GM19328 (cell line): ENCODE measurements around the gene GRB10.
"Not testable (repeated sequence)": the region's sequence is repeated elsewhere in the genome, so short reads cannot be mapped to it uniquely, and the experiment has no call there.

ENCODE experiments used
- ATAC-seq: cut with Tn5 transposase; IDR thresholded peaks from one replicate; pipeline ENCODE4 v1.9.1; 2021; ENCODE audit warnings: mild to moderate bottlenecking, moderate library complexity; ENCODE audit not compliant: unreplicated experiment

GRB10 gene

GRCh38 chr7:50590535-50590934 is 192.2 kb downstream of the GRB10 start:
- ATAC-seq, result no peak

DNA sequence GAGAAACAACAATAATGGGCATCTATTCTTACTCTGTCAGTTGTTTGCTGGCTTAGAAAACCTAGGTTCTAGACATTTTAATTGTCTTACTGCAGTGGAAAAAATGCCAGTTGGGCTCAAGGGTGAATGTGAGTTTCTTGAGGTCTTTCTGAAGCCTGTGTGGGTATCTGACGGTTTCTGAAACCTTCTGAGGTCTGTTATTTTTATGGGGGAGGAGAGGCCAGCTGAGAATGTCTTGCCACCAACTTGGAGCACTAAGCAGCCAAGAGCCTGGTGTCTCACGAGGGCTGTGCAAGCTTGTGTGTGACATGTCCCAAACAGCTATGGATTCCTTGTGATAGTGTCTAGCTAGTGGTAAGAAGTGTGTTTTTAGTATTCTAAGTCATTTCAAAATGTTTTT is 193.3 kb downstream of the GRB10 start:
- no peak for ATAC-seq

DNA sequence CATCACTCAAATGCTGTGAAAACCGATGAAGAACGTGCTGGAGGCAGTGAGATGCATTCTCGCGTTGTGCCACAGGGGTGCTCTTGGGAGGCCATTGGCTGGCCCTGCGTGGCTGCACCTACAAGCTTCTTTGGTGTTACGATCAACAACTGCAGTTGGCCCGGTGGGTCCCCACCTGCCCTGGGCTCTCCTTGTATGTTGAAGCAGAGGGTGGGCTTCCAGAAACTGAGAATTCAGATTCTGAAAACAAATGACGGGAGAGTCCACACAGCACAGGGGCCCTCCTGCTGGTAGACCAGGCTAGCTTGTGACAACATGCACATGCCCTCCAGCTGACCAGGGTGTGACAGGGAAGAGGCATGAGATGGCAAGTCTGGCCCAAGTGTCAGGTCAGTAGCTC is 193.8 kb downstream of the GRB10 start:
- no peak for ATAC-seq

- ATAC-seq, result no peak
Measured at GRCh38 chr7:50587737-50588136, 195.0 kb downstream of the GRB10 start.

- ATAC-seq, result no peak
Measured at GRCh38 chr7:50584793-50585408, 197.8 kb downstream of the GRB10 start.

DNA sequence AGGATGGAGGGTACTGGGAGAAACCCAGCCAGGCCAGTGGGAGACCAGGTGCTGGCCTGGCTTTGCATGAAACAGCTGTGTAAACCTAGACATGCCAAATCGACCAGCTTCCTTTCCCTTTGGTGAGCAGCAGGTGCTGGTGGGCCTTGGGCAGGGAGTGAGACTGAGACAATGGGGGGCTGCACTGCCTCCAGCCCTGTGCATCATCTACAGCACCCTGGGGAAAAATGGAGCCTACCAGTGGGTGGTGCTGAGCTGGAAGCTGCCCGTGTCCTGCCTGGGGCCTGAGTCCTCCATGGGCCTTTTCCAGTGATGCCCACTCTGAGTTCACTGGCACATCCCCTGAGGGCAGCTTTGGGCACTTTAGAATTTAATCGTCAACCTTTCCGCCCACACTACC is 198.3 kb downstream of the GRB10 start:
- ATAC-seq, result no peak

DNA sequence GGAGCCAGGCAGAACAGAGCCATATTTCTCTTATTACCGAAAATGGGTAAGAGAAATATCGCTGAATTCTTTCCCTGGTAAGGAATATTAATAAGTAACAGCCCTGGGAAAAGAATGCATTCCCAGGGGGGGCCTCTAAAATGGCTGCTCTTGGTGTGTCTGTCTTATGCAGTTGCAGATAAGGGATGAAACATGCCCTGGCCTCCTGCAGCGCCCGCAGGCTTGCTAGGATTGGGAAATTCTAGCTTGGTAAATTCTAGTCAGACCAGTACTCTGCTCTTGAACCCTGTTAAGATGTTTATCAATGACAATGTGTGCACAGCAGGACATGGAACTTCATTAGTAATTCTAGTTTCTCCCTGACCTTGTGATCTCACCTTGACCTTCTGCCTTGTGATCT is 199.4 kb downstream of the GRB10 start:
- ATAC-seq, result not testable (repeated sequence)

GRCh38 chr7:50582271-50582670 is 200.4 kb downstream of the GRB10 start:
- not testable (repeated sequence) for ATAC-seq

GRCh38 chr7:50580666-50581065 is 202.0 kb downstream of the GRB10 start:
- ATAC-seq, result not testable (repeated sequence)

DNA sequence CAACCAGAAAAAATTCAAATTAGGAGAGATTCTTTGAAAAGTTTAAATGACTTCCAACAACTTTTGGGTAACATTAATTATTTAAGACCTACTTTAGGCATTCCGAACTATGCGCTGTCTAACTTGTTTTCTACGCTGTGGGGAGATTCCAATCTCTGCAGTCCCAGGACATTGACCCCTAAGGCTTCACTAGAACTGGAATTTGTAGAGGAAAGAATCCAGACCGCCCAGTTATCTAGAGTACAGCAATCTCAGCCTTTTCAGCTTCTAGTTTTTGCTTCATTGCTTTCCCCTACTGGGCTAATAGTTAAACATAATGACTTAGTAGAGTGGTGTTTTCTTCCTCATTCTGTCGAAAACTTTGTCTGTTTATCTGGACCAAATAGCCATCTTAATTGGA is 202.6 kb downstream of the GRB10 start:
- no peak for ATAC-seq

DNA sequence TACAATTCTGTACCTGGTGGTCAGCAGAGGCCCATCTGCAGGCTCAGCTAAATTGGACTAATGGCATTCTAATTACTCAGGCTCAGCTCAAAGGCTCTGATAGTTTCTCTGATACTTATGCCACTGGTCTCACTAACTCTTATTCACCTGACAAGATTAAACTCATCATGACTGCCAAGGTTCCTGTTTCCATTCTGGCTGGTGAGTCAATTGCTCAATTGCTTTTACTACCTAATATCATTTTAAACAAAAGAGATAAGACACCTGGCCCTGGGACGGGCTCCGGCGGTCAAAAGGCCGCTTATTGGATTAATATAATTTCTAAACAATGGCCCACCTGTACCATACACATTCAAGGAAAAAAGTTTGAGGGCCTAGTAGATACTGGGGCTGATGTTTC is 204.6 kb downstream of the GRB10 start:
- ATAC-seq, result not testable (repeated sequence)

DNA sequence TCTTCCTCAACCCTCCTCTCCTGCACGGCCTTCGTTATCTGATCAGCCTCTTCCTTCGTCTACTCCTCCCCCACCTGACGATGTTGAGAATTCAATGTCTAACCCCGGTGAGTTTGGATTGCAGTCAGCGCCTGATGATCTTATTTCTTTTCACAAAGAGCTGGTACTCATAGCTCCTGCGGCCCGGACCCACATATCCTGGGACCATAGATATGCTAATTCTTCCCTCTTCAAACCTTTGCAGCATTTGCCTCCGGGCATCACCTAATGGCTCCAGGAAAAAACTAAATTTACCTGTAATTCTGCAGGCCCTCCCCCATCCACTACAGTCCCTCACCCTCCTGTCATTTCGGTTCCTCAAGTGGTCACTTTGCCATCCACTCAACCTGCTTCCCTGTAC is 205.1 kb downstream of the GRB10 start:
- no peak for ATAC-seq

GRCh38 chr7:50576388-50576787 is 206.3 kb downstream of the GRB10 start:
- not testable (repeated sequence) for ATAC-seq

- no peak for ATAC-seq
Measured at GRCh38 chr7:50567715-50568261, 214.9 kb downstream of the GRB10 start.

- ATAC-seq, result no peak
Measured at GRCh38 chr7:50565977-50566376, 216.7 kb downstream of the GRB10 start.

GRCh38 chr7:50565559-50565916 is 217.2 kb downstream of the GRB10 start:
- ATAC-seq, result no peak

- no peak for ATAC-seq
Measured at GRCh38 chr7:50564640-50565558, 217.8 kb downstream of the GRB10 start, which contains the start of gene DDC. DDC (minus strand) TSS chr7:50565405; CDS start chr7:50544085, 21,320 bp downstream.

DNA sequence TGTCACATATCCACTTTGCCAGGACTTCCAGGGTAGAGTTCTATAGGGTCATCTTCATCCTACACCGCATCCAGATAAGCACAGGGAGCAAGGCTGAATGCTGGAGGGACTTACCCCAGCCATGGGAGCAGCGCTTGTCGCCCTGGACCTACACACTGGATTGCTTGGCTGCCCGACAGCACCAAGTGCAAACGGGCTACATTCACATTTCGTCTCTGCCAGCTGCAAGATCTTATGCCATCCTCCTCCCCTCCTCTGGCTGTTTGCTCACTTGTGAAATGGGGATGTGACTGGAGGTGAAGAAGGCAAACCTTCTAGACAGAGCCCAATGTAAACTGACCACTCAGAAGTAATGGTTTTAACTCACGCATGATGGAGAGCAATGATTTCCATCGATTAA is 218.5 kb downstream of the GRB10 start:
- ATAC-seq, result no peak

DNA sequence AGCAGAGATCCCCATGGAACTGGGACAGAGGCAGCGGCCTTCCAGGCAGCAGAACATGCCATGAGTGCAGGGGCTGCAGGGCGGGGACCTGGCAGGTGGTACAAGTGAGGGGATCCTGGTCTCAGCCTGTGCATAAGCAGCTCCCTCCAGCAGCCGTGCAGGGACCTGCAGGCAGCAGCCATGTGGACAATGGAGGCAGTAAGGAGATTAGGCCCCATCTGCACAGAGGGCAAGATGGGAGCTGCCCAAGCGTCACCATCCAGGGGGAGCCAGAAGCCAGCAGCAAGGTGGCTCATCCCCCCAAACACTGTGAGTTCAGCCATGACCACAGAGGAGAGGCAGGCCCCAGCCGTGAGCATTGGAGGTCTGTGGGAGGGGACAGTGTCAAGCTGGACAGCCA is 220.6 kb downstream of the GRB10 start:
- no peak for ATAC-seq

GRCh38 chr7:50560865-50561351 is 221.8 kb downstream of the GRB10 start:
- ATAC-seq, result no peak

- no peak for ATAC-seq
Measured at GRCh38 chr7:50559881-50560280, 222.8 kb downstream of the GRB10 start.
